K562 (cell line): ENCODE results near the gene RDH5. TPM values are rescaled to one million over a fixed set of nuclear protein-coding genes. Genes with fewer than 3 reads are reported as not detected.
A peak's percentile ranks its signal among the peaks of the same experiment; 100 is the strongest.

Source experiments
- ASH1L ChIP-seq: fragments of 450-650 bp; IDR thresholded peaks from 2 replicates; pipeline ENCODE4 v1.6.1; 2018; ENCODE audit warnings: borderline replicate concordance, mild to moderate bottlenecking, low read depth; ENCODE audit not compliant: partially characterized antibody
- CBFA2T3 ChIP-seq: fragments of 450-650 bp; IDR thresholded peaks from 2 replicates; pipeline ENCODE4 v1.6.1; 2017
- CREB1 ChIP-seq, 2 experiments: sonication (generic) in 1 of 2; formaldehyde crosslinking in 1 of 2; IDR thresholded peaks; 2 replicates each; pipeline versions ENCODE4 v1.6.1 to v1.8.0; 2012 to 2022; ENCODE audit warnings: inconsistent platforms in 1 of 2, mild to moderate bottlenecking in 1 of 2, missing genetic modification reagents in 1 of 2, moderate library complexity in 1 of 2
- CREM ChIP-seq: IDR thresholded peaks from 2 replicates; pipeline ENCODE4 v1.6.1; 2014; ENCODE audit warnings: antibody characterized with exemption, low read depth
- FOXA3 ChIP-seq, 2 experiments: fragments of 450-650 bp in 1 of 2; sonication (generic) in 1 of 2; formaldehyde crosslinking; IDR thresholded peaks in 1 of 2; conservative IDR thresholded peaks in 1 of 2; 2 replicates each; pipeline versions ENCODE4 v1.4.0 to v1.8.0; 2020 to 2022; ENCODE audit warnings: mild to moderate bottlenecking in 2 of 2, missing genetic modification reagents in 1 of 2
- GABPA ChIP-seq: fragments of 200-800 bp; sonication (Bioruptor generic); conservative IDR thresholded peaks from 2 replicates; pipeline ENCODE4 v1.6.1; 2016; ENCODE audit warnings: low read depth, missing genetic modification characterization, missing compliant biosample characterization
- HIVEP1 ChIP-seq: fragments of 250-450 bp; sonication (Bioruptor Pico); IDR thresholded peaks from 2 replicates; pipeline ENCODE4 v1.4.0; 2020; ENCODE audit warnings: mild to moderate bottlenecking
- HOXB6 ChIP-seq: fragments of 250-450 bp; sonication (Bioruptor Pico); IDR thresholded peaks from 2 replicates; pipeline ENCODE4 v1.5.1; 2022; ENCODE audit warnings: mild to moderate bottlenecking, borderline replicate concordance
- NUFIP1 ChIP-seq: fragments of 450-650 bp; IDR thresholded peaks from 2 replicates; pipeline ENCODE4 v1.6.1; 2018; ENCODE audit not compliant: partially characterized antibody
- RNF2 ChIP-seq: sonication (generic); IDR thresholded peaks from 2 replicates; pipeline ENCODE4 v1.6.1; 2016
- SLC30A9 ChIP-seq: fragments of 250-450 bp; sonication (Bioruptor Pico); IDR thresholded peaks from 2 replicates; pipeline ENCODE4 v1.8.0; 2022; ENCODE audit warnings: mild to moderate bottlenecking, moderate library complexity
- SNRNP70 ChIP-seq: fragments of 200-400 bp; formaldehyde crosslinking; optimal IDR thresholded peaks from 2 replicates; pipeline ENCODE3; 2017; ENCODE audit warnings: low read depth, low read length
- TAL1 ChIP-seq: fragments of 450-650 bp; IDR thresholded peaks from 2 replicates; pipeline ENCODE4 v1.6.1; 2016; ENCODE audit warnings: mild to moderate bottlenecking
- ZEB2 ChIP-seq: fragments of 450-650 bp; IDR thresholded peaks from 2 replicates; pipeline ENCODE4 v1.6.1; 2016
- ZFP1 ChIP-seq: fragments of 450-650 bp; formaldehyde crosslinking; IDR thresholded peaks from 2 replicates; pipeline ENCODE4 v1.4.0; 2020; ENCODE audit warnings: mild to moderate bottlenecking, mixed read lengths
- ZNF133 ChIP-seq: fragments of 250-450 bp; sonication (Bioruptor Pico); IDR thresholded peaks from 2 replicates; pipeline ENCODE4 v1.4.0; 2020; ENCODE audit warnings: mild to moderate bottlenecking
- ZNF212 ChIP-seq: fragments of 450-650 bp; formaldehyde crosslinking; IDR thresholded peaks from 2 replicates; pipeline ENCODE4 v1.4.0; 2020; ENCODE audit warnings: mild to moderate bottlenecking
- ZNF445 ChIP-seq: fragments of 250-450 bp; sonication (Bioruptor Pico); IDR thresholded peaks from 2 replicates; pipeline ENCODE4 v1.4.0; 2020; ENCODE audit warnings: low read depth, mild to moderate bottlenecking, moderate library complexity
- polyA plus RNA-seq, 8 experiments: library from polyadenylated mRNA; depleted of rRNA in 4 of 8; stranded (reverse) in 5 of 8; unstranded in 3 of 8; fragments of >200 nt; fragmentation: Nextera tagmentation in 2 of 8; fragmentation: Illumina TruSeq in 1 of 8; extraction: Ambion mirVana in 2 of 8; extraction: Trizol in 1 of 8; gene quantifications; 2 replicates each; pipeline versions ENCODE4 v1.2.1 to v1.2.3, GENCODE V29; 2011 to 2014; ENCODE audit warnings: inconsistent platforms in 1 of 8, missing spikeins in 1 of 8
- total RNA-seq, 7 experiments: library from RNA; depleted of rRNA in 6 of 7; stranded (reverse); fragments of >200 nt in 6 of 7; fragmentation: Illumina TruSeq in 2 of 7; extraction: Trizol in 2 of 7; gene quantifications; 2 replicates each; pipeline versions ENCODE4 v1.2.1 to v1.2.3, GENCODE V29; 2011 to 2021; ENCODE audit warnings: low replicate concordance in 1 of 7
- TF ChIP-seq, protein P1 (sequence below): fragments of 450-650 bp; formaldehyde crosslinking; IDR thresholded peaks from 2 replicates; pipeline ENCODE4 v1.4.0; 2022; ENCODE audit warnings: missing genetic modification characterization
- TF ChIP-seq, protein P2 (sequence below), 2 experiments: fragments of 250-450 bp in 1 of 2; fragments of 450-650 bp in 1 of 2; sonication (Bioruptor Pico) in 1 of 2; IDR thresholded peaks; 2 replicates each; pipeline versions ENCODE4 v1.6.1 to v1.8.0; 2016 to 2021; ENCODE audit warnings: mild to moderate bottlenecking in 2 of 2, moderate library complexity in 2 of 2, missing compliant biosample characterization in 1 of 2, missing genetic modification characterization in 1 of 2
- TF ChIP-seq, protein P3 (sequence below): fragments of 450-650 bp; IDR thresholded peaks from 2 replicates; pipeline ENCODE4 v1.6.1; 2016; ENCODE audit warnings: borderline replicate concordance
- TF ChIP-seq, protein P4 (sequence below): sonication (generic); formaldehyde crosslinking; IDR thresholded peaks from 2 replicates; pipeline ENCODE4 v1.8.0; 2022; ENCODE audit warnings: mild to moderate bottlenecking, missing genetic modification reagents

The RDH5 gene
- total and polyA plus RNA-seq, 9 of the 15 experiments (the other 6 are each of a cell fraction or from before 2014, with no cell fraction given): 0.28 to 2.0 (median 1.1) TPM; not detected in 1

DNA sequence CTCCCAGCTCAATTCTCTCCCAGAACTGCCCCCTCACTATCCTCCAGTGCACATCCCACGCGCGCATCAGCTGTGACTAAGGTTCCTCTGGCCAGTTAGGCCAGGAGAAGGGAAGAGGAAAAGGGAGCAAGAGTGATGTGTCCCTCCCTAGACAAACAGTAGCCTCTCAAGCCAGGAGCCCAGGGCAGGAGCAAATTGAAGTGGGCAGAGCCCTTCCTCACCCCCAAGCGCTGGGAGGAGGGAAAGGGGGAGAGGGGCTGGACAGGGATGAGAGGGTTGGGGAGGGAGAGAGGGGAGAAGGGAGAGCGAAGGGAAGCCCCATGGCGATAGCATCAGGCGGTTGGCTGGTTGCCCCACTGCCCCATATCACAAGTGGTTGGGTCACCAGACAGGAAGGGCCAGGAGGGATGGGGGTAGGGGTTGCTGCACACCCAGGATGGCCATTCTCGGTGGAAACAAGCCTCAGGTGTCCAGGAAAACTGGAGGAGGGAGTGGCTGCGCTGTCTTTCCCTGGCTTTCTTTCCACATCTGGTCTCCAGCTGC lies 7.5 kb downstream of the RDH5 start (continued):
- TF ChIP-seq, protein P1, sequence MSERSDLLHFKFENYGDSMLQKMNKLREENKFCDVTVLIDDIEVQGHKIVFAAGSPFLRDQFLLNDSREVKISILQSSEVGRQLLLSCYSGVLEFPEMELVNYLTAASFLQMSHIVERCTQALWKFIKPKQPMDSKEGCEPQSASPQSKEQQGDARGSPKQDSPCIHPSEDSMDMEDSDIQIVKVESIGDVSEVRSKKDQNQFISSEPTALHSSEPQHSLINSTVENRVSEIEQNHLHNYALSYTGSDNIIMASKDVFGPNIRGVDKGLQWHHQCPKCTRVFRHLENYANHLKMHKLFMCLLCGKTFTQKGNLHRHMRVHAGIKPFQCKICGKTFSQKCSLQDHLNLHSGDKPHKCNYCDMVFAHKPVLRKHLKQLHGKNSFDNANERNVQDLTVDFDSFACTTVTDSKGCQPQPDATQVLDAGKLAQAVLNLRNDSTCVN (CRISPR knock-in tag): no peak
- TF ChIP-seq, protein P2, sequence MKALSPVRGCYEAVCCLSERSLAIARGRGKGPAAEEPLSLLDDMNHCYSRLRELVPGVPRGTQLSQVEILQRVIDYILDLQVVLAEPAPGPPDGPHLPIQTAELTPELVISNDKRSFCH (CRISPR knock-in tag; IDR thresholded peaks at IDR 0.05): no peak
- TF ChIP-seq, protein P2 (tag; IDR thresholded peaks at IDR 0.05): no peak
- TF ChIP-seq, protein P3, sequence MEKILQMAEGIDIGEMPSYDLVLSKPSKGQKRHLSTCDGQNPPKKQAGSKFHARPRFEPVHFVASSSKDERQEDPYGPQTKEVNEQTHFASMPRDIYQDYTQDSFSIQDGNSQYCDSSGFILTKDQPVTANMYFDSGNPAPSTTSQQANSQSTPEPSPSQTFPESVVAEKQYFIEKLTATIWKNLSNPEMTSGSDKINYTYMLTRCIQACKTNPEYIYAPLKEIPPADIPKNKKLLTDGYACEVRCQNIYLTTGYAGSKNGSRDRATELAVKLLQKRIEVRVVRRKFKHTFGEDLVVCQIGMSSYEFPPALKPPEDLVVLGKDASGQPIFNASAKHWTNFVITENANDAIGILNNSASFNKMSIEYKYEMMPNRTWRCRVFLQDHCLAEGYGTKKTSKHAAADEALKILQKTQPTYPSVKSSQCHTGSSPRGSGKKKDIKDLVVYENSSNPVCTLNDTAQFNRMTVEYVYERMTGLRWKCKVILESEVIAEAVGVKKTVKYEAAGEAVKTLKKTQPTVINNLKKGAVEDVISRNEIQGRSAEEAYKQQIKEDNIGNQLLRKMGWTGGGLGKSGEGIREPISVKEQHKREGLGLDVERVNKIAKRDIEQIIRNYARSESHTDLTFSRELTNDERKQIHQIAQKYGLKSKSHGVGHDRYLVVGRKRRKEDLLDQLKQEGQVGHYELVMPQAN: peak; percentile 56
- no peak for TF ChIP-seq SNRNP70
- TF ChIP-seq HOXB6 (CRISPR knock-in tag): no peak
- no peak for TF ChIP-seq SLC30A9 (CRISPR knock-in tag)
- TF ChIP-seq, protein P4, sequence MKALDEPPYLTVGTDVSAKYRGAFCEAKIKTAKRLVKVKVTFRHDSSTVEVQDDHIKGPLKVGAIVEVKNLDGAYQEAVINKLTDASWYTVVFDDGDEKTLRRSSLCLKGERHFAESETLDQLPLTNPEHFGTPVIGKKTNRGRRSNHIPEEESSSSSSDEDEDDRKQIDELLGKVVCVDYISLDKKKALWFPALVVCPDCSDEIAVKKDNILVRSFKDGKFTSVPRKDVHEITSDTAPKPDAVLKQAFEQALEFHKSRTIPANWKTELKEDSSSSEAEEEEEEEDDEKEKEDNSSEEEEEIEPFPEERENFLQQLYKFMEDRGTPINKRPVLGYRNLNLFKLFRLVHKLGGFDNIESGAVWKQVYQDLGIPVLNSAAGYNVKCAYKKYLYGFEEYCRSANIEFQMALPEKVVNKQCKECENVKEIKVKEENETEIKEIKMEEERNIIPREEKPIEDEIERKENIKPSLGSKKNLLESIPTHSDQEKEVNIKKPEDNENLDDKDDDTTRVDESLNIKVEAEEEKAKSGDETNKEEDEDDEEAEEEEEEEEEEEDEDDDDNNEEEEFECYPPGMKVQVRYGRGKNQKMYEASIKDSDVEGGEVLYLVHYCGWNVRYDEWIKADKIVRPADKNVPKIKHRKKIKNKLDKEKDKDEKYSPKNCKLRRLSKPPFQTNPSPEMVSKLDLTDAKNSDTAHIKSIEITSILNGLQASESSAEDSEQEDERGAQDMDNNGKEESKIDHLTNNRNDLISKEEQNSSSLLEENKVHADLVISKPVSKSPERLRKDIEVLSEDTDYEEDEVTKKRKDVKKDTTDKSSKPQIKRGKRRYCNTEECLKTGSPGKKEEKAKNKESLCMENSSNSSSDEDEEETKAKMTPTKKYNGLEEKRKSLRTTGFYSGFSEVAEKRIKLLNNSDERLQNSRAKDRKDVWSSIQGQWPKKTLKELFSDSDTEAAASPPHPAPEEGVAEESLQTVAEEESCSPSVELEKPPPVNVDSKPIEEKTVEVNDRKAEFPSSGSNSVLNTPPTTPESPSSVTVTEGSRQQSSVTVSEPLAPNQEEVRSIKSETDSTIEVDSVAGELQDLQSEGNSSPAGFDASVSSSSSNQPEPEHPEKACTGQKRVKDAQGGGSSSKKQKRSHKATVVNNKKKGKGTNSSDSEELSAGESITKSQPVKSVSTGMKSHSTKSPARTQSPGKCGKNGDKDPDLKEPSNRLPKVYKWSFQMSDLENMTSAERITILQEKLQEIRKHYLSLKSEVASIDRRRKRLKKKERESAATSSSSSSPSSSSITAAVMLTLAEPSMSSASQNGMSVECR (CRISPR knock-in tag): peak; percentile 37; the same call in 1 of the 2 replicates
- 0 out of 2 replicates have a peak, but pooled peaks have one; percentile 8 for TF ChIP-seq ZFP1 (CRISPR knock-in tag)
- TF ChIP-seq ZNF212 (CRISPR knock-in tag): no peak
- TF ChIP-seq NUFIP1: no peak
- no peak for TF ChIP-seq ASH1L
- peak; percentile 86; the same call in 1 of the 2 replicates for TF ChIP-seq RNF2
- TF ChIP-seq GABPA: peak; percentile 55
- peak; percentile 22 for TF ChIP-seq CREM
- TF ChIP-seq FOXA3 (CRISPR knock-in tag; conservative IDR thresholded peaks at IDR 0.05 in 1 of 2, IDR thresholded peaks at IDR 0.05 in 1 of 2): no peak
- peak; percentile 97 for TF ChIP-seq HIVEP1 (CRISPR knock-in tag)
- 0 out of 2 replicates have a peak, but pooled peaks have one; percentile 25 for TF ChIP-seq CBFA2T3
- no peak for TF ChIP-seq TAL1
- TF ChIP-seq ZEB2: peak; percentile 56; the same call in 1 of the 2 replicates
- no peak for TF ChIP-seq CREB1 (IDR thresholded peaks at IDR 0.05)
- no peak for TF ChIP-seq CREB1 (CRISPR knock-in tag; IDR thresholded peaks at IDR 0.05)
- no peak for TF ChIP-seq ZNF445 (CRISPR knock-in tag)
- no peak for TF ChIP-seq ZNF133 (CRISPR knock-in tag)
